DND-41 (cell line): ENCODE results near the gene NFKBIL1.

ENCODE experiments used
- CTCF ChIP-seq: IDR thresholded peaks from 2 replicates; pipeline ENCODE4 v1.5.1; 2012; ENCODE audit warnings: borderline replicate concordance, low read length, moderate library complexity, mild to moderate bottlenecking; ENCODE audit not compliant: poor library complexity, severe bottlenecking; ENCODE audit errors: extremely low read depth
- EZH2 ChIP-seq: IDR thresholded peaks from 3 replicates; pipeline ENCODE4 v1.6.1; 2012; ENCODE audit warnings: borderline replicate concordance, low read depth, mild to moderate bottlenecking, moderate library complexity, low read length, inconsistent platforms; ENCODE audit not compliant: severe bottlenecking

GRCh38 chr6:31559606-31559957 lies 12.2 kb downstream of the NFKBIL1 start:
- TF ChIP-seq CTCF (no peak), EZH2 (no peak)
